ENCODE measurements around the gene RNF157.
"Not testable (repeated sequence)": the region's sequence is repeated elsewhere in the genome, so short reads cannot be mapped to it uniquely, and the experiment has no call there.

GRCh38 chr17:76256430-76257050, 16.2 kb upstream of the RNF157 start:
- not testable (repeated sequence) for TF ChIP-seq CTCF (conservative IDR thresholded peaks at IDR 0.05); ZFX (IDR thresholded peaks at IDR 0.05)
